DLD1 (cell line): ENCODE data around the gene COL6A5.
"Not testable (repeated sequence)": the region's sequence is repeated elsewhere in the genome, so short reads cannot be mapped to it uniquely, and the experiment has no call there.

Experiments used
- in situ Hi-C: cut with HindIII; loops from 2 replicates; pipeline ENCODE4 v1.10.0; 2017; ENCODE audit warnings: low sequenced_read_pairs

The COL6A5 gene

DNA sequence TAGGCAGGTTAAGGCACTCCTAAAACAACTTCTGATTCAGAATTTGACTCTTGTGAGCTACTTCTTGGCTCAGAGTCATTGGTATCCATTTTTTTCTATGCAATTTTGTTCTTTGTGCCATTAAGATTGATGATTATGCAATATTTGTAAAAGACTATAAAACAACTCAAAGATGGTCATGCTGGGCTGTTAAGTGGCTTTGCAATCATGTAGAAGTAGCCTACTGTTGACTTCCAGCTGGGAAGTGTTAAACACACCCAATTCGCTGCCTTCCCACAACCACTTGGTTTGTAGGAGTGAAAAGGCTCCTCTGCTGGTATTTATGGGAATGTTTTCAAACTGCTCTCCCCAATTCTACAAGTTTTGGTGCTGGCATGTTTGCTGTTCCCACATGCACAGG, 96.8 kb downstream of the COL6A5 start:
- in situ Hi-C loops = no loop called here

DNA sequence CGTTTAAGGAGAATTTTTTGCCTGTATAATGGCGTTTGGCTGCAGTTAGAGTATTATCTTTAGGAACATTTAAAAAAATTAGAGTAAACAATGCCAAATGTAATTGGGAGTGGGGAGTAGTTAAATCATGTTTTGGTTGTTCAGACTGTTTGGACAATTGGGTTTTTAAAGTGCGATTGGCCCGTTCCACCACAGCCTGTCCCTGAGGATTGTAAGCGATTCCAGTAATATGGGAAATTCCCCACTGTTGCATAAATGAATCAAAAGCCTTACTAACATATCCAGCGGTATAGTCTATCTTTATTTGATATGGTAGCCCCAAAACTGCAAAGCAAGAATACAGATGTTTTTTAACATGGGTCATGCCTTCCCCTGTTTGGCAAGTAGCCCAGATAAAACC, 101.4 kb downstream of the COL6A5 start:
- in situ Hi-C loops = not testable (repeated sequence)

DNA sequence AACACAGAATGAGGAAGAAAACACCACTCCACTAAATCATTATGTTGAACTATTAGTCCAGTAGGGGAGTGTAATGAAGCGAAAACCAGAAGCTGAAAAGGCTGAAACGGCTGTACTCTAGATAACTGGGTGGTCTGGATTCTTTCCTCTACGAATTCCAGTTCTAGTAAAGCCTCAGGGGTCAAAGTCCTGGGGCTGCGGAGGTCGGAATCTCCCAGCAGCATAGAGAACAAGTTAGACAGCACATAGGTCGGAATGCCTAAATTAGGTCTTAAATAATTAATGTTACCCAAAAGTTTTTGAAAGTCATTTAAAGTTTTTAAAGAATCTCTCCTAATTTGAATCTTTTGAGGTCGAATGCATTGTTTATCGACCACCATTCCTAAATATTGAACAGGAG, 102.7 kb downstream of the COL6A5 start:
- in situ Hi-C loops = not testable (repeated sequence)

DNA sequence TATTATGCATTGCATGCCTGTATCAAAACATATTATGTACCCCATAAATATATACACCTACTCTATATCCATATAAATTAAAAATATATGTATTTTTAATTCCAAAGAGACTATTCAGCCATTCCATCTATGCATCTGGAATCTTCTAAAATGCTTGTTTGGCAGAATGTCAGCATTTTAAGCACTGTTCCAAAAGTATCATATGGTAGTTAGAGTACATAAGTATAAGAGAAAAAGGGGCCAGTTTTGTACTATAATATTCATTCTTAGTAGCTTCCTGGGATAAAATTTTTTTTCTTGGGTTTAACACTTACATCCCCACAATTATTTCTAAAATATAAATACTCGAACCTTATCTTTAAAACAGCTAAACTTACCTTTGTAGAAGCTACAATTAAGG, 111.1 kb downstream of the COL6A5 start:
- in situ Hi-C loops = no loop called here

GRCh38 chr3:130457671-130458070, 112.2 kb downstream of the COL6A5 start:
- in situ Hi-C loops = no loop called here

DNA sequence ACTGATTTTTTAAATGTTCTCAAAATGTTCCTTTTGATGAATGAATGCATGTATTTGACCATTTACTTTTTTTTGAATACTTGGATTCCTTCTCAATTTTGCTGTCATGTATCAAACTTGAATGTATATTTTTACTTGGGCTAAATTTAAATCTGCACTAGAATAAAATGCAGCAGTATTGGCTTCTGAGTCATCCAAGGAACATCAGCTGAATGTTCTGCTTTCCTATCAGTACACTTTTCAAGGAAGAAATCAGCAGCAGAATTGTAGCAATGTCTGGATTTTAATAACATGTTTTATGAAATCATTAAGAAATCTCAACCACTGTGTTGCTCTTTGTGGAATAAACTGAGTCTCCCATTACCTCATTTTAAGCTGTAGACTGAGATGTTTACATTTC, 114.5 kb downstream of the COL6A5 start:
- in situ Hi-C loops = no loop called here

- in situ Hi-C loops = no loop called here
Measured at GRCh38 chr3:130462089-130462488, 116.6 kb downstream of the COL6A5 start.

DNA sequence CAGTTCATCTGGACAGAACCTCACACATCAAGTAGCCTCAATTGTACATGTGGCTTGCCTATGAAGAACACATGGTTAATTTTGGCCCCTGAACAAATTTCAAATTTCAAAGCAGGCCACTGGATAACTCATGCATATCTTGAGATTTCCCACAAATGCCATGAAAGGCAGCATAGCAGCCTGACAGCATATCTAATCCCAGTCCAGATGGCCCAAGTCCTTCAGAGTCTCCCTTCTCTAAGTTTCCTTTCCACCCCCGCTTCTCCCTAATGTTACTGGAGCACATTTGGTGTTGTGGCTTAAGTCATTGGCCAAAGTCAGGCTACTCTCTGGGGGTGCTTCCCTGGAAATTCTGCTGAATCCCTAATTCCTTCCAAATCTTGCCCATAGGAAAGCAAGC, 117.7 kb downstream of the COL6A5 start:
- in situ Hi-C loops = no loop called here

- in situ Hi-C loops = no loop called here
Measured at GRCh38 chr3:130465521-130465920, 120.0 kb downstream of the COL6A5 start.

- in situ Hi-C loops = no loop called here
Measured at GRCh38 chr3:130468311-130468710, 122.8 kb downstream of the COL6A5 start.

DNA sequence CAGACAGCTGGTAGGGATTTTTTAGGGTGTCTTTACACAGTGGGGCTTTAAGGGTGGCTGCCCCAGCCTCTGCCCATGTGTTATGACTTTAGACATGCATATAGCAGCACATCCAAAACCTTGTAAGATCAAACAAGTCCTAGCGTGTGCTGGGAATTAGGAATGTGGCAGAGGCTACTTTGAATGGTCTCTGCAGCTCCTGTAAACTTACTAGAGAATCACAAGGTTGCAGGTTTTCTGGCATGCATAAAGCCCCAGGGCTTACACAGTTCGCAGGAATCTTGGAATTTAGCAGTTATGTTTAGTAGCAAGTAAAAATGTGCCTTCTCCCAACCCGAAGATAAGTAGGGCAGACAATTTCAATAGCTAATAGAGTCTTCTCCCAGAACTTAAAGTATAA, 124.7 kb downstream of the COL6A5 start:
- in situ Hi-C loops = no loop called here

DNA sequence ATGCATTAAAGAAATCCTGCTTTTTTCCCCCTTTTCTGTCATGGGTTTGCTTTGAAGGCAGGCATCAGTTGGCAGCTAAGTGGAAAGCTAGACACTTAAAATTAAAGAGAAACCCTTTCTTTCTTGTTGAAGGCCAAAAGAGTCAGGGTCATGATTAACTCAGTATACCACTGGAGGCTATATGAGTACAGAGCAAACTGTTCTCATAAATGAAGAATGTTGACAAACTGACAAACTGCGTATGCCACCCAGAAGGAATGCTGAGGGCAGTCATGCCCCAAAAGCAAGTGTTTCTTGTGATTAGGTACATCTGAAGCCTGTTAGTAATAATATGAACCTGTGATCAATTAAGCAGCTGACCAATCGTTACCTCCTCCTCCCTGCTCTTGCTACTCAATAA, 127.9 kb downstream of the COL6A5 start:
- in situ Hi-C loops = no loop called here

DNA sequence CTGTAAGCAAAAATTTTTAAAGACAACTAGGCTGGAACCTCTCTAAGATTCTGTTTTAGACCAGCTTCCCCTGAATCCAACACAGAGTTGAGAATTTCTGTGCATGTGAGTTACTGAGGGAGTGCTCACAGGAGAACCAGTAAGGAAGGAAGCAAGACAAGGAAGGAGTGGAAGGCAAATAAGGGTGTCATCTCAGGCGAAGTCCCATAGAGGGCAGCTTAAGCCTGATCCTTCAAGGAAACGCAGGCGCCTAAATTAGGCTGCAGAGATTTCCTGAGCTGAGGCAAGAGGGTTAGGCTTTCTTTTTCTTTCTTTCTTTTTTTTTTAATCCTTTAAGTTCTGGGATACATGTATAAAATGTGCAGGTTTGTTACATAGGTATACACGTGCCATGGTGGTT, 135.3 kb downstream of the COL6A5 start:
- in situ Hi-C loops = no loop called here

DNA sequence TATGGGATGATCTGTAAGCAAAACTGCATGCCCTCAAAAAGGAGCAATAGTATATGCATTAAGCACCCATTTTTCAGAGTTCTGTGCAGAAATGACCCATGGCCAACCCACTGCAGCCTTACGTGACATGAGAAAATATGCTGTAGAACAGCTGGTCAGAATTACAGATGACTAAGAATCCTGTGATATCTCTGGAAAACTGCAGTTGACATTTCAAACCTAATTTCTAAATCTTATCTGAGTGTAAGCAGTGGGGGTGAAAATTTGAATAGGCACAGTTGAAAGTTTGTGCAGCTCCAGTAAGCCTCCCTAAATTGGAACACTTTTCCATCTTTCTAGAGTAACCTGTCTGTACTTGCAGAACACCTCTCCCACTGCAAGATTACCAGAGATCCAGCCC, 142.8 kb downstream of the COL6A5 start:
- in situ Hi-C loops = no loop called here

DNA sequence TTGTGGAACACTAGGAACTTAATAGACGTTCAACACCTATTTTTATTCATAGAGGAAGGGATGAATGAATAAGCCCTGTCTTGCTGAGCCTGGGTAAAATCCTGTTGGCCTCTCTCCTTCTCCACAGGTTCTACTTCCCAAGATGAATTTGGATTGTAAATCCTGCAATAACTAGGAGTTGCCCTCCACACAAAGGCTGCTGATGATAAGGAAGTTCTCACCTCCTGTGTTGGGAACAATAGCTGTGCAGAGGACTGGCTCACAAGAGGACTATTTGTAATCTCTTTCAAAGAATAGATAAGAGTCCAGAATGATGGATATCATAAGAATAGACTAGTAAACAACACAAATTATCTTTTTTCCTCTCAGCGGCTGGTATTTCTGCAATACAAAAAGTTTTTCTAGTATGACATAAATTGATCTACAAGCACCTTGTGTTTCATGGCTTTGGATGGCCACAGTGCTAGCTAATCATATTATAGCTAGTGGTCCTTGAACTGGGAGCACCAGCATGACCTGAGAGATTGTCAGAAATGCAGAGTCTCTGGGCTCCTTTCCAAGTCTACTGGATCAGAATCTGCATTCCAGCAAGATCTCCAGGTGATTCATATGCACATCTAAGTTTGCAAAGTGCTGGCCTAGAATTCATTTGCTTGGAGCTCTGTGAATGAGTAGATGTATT, 143.4 kb downstream of the COL6A5 start:
- in situ Hi-C loops = no loop called here

DNA sequence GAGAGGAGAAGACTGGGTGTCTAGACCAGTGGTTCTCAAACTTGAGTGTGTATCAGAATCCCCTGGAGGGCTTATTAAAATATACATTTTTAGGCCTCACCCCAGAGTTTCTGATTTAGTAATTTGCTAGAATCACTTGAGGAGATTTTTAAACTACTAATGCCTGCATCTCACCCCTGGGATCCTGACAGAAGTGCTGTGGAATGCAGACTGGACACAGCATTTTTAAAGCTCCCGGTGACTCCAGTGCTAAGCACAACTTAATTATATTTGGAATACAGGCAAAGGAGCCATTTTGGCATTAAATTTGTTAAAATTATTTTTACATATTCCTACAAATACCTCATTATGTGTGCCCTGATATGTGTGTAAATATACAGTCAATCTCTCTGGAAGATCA, 144.8 kb downstream of the COL6A5 start:
- in situ Hi-C loops = no loop called here

- in situ Hi-C loops = no loop called here
Measured at GRCh38 chr3:130491431-130491830, 146.0 kb downstream of the COL6A5 start.

DNA sequence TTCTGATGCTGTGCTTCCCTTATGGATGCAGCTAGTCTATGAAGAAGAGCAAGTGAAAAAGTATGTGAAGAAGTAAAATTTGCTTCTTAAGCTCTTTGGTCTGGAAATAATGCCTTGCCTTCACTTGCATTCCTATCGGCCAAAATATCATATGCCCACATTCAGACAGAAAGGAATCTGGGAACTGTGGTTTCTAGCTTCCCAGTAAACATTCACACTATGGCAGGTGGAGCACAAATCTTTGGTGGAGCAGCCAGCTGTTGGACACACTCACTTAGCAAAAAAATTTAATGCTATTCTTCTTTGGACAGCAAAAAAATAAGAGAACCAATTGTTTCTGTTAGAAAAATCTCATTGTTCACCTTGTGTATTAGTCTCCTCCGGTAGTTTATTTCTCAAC, 159.2 kb downstream of the COL6A5 start:
- in situ Hi-C loops = no loop called here

GRCh38 chr3:130506031-130506430, 160.6 kb downstream of the COL6A5 start:
- in situ Hi-C loops = no loop called here

- in situ Hi-C loops = no loop called here
Measured at GRCh38 chr3:130507746-130508145, 162.3 kb downstream of the COL6A5 start.

DNA sequence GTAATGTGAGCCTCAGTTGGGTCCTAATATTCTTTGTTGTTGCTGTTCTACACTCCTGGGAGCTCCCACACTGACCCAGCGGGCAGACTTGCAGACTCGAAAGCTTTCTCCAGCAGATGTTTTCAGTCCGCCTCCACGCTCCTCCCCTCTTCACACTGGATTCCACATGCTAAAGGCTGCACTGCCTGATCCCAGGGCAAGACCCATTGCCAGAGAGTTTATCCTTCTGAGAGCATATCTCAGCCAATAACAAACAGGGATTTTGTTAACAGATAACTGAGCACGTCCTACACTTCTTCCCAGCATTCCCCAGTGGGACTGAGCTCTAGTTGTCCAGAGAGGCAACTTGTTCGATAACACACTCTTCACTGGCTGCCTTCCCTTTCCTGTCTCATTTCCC, 163.5 kb downstream of the COL6A5 start:
- in situ Hi-C loops = no loop called here

DNA sequence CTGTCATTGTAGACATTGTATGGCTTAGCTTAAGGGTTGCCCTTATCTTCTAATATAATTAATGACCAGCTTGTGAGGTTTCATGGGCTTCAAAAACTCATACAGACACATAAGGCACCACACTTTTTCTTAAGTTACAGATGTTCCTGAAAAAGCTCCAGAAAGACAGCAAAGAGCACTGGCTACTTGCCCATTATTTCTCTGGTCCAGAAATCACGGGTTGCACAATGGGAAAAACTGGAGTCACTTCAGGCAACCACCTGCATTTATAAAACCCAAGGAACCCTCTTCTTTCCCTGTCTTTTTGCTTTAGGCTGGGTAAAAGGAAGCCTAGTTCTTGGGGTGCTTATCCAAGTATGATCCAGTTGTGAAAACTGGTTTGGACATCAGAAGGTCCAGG, 169.2 kb downstream of the COL6A5 start:
- in situ Hi-C loops = no loop called here

- in situ Hi-C loops = no loop called here
Measured at GRCh38 chr3:130515755-130516154, 170.3 kb downstream of the COL6A5 start.
